HEK293 (cell line): ENCODE measurements around the gene METTL1.

Experiments
- FEZF1 ChIP-seq: fragments of 450-650 bp; formaldehyde crosslinking; IDR thresholded peaks from 2 replicates; pipeline ENCODE4 v1.5.1; 2016; ENCODE audit warnings: missing biosample characterization, missing genetic modification characterization
- GFI1B ChIP-seq: fragments of 450-650 bp; formaldehyde crosslinking; IDR thresholded peaks from 2 replicates; pipeline ENCODE4 v1.5.1; 2016; ENCODE audit warnings: missing biosample characterization, missing genetic modification characterization
- MYNN ChIP-seq: fragments of 450-650 bp; formaldehyde crosslinking; IDR thresholded peaks from 2 replicates; pipeline ENCODE4 v1.5.1; 2016; ENCODE audit warnings: missing biosample characterization, missing genetic modification characterization, borderline replicate concordance
- OSR2 ChIP-seq: fragments of 450-650 bp; formaldehyde crosslinking; IDR thresholded peaks from 2 replicates; pipeline ENCODE4 v1.5.1; 2016; ENCODE audit warnings: missing biosample characterization, missing genetic modification characterization
- ZFHX2 ChIP-seq: fragments of 450-650 bp; formaldehyde crosslinking; conservative IDR thresholded peaks from 2 replicates; pipeline ENCODE4 v1.5.1; 2016; ENCODE audit warnings: missing biosample characterization, missing genetic modification characterization
- ZNF140 ChIP-seq: fragments of 450-650 bp; formaldehyde crosslinking; IDR thresholded peaks from 2 replicates; pipeline ENCODE4 v1.5.1; 2016; ENCODE audit warnings: missing biosample characterization, missing genetic modification characterization
- ZNF19 ChIP-seq: fragments of 450-650 bp; formaldehyde crosslinking; IDR thresholded peaks from 2 replicates; pipeline ENCODE4; 2016; ENCODE audit warnings: missing biosample characterization, missing genetic modification characterization, low read depth
- ZNF23 ChIP-seq: fragments of 450-650 bp; formaldehyde crosslinking; IDR thresholded peaks from 2 replicates; pipeline ENCODE4 v1.5.1; 2016; ENCODE audit warnings: missing biosample characterization, missing genetic modification characterization, borderline replicate concordance
- ZNF311 ChIP-seq: fragments of 450-650 bp; formaldehyde crosslinking; IDR thresholded peaks from 2 replicates; pipeline ENCODE4 v1.5.1; 2017; ENCODE audit warnings: missing biosample characterization, missing genetic modification characterization, borderline replicate concordance
- ZNF391 ChIP-seq: fragments of 450-650 bp; formaldehyde crosslinking; IDR thresholded peaks from 2 replicates; pipeline ENCODE4 v1.5.1; 2016; ENCODE audit warnings: low read depth, missing biosample characterization, missing genetic modification characterization, borderline replicate concordance
- ZNF433 ChIP-seq: fragments of 450-650 bp; formaldehyde crosslinking; IDR thresholded peaks from 2 replicates; pipeline ENCODE4 v1.5.1; 2016; ENCODE audit warnings: missing biosample characterization, missing genetic modification characterization, low read depth
- ZNF529 ChIP-seq: fragments of 450-650 bp; formaldehyde crosslinking; IDR thresholded peaks from 2 replicates; pipeline ENCODE4 v1.5.1; 2017; ENCODE audit warnings: missing genetic modification characterization, missing biosample characterization; ENCODE audit not compliant: insufficient replicate concordance
- ZNF571 ChIP-seq: fragments of 450-650 bp; formaldehyde crosslinking; IDR thresholded peaks from 2 replicates; pipeline ENCODE4 v1.5.0; 2017; ENCODE audit warnings: missing biosample characterization, missing genetic modification characterization
- ZNF610 ChIP-seq: fragments of 450-650 bp; formaldehyde crosslinking; IDR thresholded peaks from 2 replicates; pipeline ENCODE4 v1.5.1; 2016; ENCODE audit warnings: missing biosample characterization, missing genetic modification characterization, borderline replicate concordance
- ZNF624 ChIP-seq: fragments of 450-650 bp; formaldehyde crosslinking; IDR thresholded peaks from 2 replicates; pipeline ENCODE4 v1.5.1; 2017; ENCODE audit warnings: missing biosample characterization, missing genetic modification characterization
- ZNF654 ChIP-seq: fragments of 450-650 bp; formaldehyde crosslinking; IDR thresholded peaks from 2 replicates; pipeline ENCODE4 v1.5.1; 2016; ENCODE audit warnings: low read depth, missing biosample characterization, missing genetic modification characterization
- ZNF747 ChIP-seq: fragments of 450-650 bp; formaldehyde crosslinking; IDR thresholded peaks from 2 replicates; pipeline ENCODE4 v1.5.1; 2016; ENCODE audit warnings: missing biosample characterization, missing genetic modification characterization
- ZNF776 ChIP-seq: fragments of 450-650 bp; formaldehyde crosslinking; IDR thresholded peaks from 2 replicates; pipeline ENCODE4 v1.5.0; 2017; ENCODE audit warnings: missing biosample characterization, missing genetic modification characterization, borderline replicate concordance
- ZNF785 ChIP-seq: fragments of 450-650 bp; formaldehyde crosslinking; IDR thresholded peaks from 2 replicates; pipeline ENCODE4 v1.5.1; 2016; ENCODE audit warnings: missing biosample characterization, missing genetic modification characterization
- ZNF791 ChIP-seq: fragments of 450-650 bp; formaldehyde crosslinking; IDR thresholded peaks from 2 replicates; pipeline ENCODE4 v1.5.1; 2016; ENCODE audit warnings: missing biosample characterization, missing genetic modification characterization
- TF ChIP-seq, protein P1 (sequence below): fragments of 450-650 bp; formaldehyde crosslinking; IDR thresholded peaks from 2 replicates; pipeline ENCODE4 v1.5.1; 2016; ENCODE audit warnings: missing biosample characterization, missing genetic modification characterization
- TF ChIP-seq, protein P2 (sequence below): fragments of 450-650 bp; formaldehyde crosslinking; IDR thresholded peaks from 2 replicates; pipeline ENCODE4 v1.5.1; 2017; ENCODE audit warnings: missing biosample characterization, missing genetic modification characterization
- TF ChIP-seq, protein P3 (sequence below): fragments of 450-650 bp; formaldehyde crosslinking; IDR thresholded peaks from 2 replicates; pipeline ENCODE4 v1.5.1; 2016; ENCODE audit warnings: missing biosample characterization, missing genetic modification characterization
- TF ChIP-seq, protein P4 (sequence below): fragments of 450-650 bp; formaldehyde crosslinking; IDR thresholded peaks from 2 replicates; pipeline ENCODE4 v1.5.1; 2016; ENCODE audit warnings: missing biosample characterization, missing genetic modification characterization
- TF ChIP-seq, protein P5 (sequence below): IDR thresholded peaks from 2 replicates; pipeline ENCODE4 v1.6.1; 2011; ENCODE audit warnings: mild to moderate bottlenecking, low read depth, low read length, borderline replicate concordance
- TF ChIP-seq, protein P6 (sequence below): fragments of 450-650 bp; formaldehyde crosslinking; IDR thresholded peaks from 2 replicates; pipeline ENCODE4 v1.5.1; 2016; ENCODE audit warnings: missing biosample characterization, missing genetic modification characterization

The METTL1 gene

DNA sequence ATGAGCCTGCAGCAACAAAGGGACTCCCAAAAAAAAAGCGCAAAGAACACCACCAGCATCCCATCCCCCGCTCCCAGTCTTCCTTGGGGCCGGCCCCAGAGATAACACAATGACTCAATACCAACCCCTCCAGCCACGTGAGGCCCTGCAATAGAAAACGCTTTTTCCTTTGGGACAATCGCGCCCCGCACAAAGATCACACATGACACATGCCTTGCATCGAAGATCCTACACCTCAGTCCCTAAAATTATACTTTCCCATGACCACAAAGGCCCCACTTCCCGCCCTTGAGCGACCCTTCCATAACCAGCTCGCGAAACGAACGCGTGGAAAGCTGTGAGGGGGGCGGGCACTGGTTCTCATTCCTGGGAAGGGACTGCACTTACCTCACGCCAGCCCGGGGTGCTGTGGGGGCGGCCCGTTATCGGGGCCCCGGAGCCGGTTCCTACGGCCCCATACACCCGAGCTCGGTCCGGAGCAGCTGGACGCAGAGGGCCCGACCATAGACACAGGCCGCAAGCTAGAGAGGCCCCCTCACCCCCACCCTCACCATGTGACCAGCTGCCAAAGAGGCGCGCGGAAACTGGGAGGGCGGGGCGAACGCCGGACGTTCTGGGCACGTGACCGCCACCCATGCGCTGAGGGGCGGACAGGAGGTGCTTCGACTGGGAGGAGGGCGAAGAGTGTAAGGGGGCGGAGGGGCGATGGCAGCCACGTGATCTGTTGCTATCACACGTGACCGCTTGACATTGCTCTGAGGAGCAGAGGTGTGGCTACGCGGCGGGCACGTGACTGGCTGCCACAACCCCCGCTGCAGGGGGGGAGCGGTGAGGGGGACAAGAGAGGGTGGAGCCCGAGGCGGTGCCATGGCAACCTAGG, 19.9 kb downstream of the METTL1 start, which contains the start of gene CDK4 (continued):
- TF ChIP-seq, protein P1, sequence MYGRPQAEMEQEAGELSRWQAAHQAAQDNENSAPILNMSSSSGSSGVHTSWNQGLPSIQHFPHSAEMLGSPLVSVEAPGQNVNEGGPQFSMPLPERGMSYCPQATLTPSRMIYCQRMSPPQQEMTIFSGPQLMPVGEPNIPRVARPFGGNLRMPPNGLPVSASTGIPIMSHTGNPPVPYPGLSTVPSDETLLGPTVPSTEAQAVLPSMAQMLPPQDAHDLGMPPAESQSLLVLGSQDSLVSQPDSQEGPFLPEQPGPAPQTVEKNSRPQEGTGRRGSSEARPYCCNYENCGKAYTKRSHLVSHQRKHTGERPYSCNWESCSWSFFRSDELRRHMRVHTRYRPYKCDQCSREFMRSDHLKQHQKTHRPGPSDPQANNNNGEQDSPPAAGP, result peak; percentile 82
- no peak for TF ChIP-seq ZNF433 (tag by site-specific recombination)
- TF ChIP-seq ZNF529, result no peak
- no peak for TF ChIP-seq ZNF571 (tag by site-specific recombination)
- TF ChIP-seq ZNF23, result no peak
- no peak for TF ChIP-seq ZNF654 (tag by site-specific recombination)
- TF ChIP-seq ZNF311 (tag by site-specific recombination), result no peak
- no peak for TF ChIP-seq ZNF624 (tag by site-specific recombination)
- TF ChIP-seq ZNF791 (tag by site-specific recombination), result no peak
- TF ChIP-seq, protein P2, sequence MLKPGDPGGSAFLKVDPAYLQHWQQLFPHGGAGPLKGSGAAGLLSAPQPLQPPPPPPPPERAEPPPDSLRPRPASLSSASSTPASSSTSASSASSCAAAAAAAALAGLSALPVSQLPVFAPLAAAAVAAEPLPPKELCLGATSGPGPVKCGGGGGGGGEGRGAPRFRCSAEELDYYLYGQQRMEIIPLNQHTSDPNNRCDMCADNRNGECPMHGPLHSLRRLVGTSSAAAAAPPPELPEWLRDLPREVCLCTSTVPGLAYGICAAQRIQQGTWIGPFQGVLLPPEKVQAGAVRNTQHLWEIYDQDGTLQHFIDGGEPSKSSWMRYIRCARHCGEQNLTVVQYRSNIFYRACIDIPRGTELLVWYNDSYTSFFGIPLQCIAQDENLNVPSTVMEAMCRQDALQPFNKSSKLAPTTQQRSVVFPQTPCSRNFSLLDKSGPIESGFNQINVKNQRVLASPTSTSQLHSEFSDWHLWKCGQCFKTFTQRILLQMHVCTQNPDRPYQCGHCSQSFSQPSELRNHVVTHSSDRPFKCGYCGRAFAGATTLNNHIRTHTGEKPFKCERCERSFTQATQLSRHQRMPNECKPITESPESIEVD (tag by site-specific recombination), result no peak; the same call in 1 of the 2 replicates
- TF ChIP-seq MYNN (tag by site-specific recombination), result 0 out of 2 replicates have a peak, but pooled peaks have one; percentile 37
- TF ChIP-seq, protein P3, sequence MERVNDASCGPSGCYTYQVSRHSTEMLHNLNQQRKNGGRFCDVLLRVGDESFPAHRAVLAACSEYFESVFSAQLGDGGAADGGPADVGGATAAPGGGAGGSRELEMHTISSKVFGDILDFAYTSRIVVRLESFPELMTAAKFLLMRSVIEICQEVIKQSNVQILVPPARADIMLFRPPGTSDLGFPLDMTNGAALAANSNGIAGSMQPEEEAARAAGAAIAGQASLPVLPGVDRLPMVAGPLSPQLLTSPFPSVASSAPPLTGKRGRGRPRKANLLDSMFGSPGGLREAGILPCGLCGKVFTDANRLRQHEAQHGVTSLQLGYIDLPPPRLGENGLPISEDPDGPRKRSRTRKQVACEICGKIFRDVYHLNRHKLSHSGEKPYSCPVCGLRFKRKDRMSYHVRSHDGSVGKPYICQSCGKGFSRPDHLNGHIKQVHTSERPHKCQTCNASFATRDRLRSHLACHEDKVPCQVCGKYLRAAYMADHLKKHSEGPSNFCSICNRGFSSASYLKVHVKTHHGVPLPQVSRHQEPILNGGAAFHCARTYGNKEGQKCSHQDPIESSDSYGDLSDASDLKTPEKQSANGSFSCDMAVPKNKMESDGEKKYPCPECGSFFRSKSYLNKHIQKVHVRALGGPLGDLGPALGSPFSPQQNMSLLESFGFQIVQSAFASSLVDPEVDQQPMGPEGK (tag by site-specific recombination), result peak; percentile 100
- TF ChIP-seq ZNF140 (tag by site-specific recombination), result no peak
- TF ChIP-seq ZNF610 (tag by site-specific recombination), result peak; percentile 90
- peak; percentile 97 for TF ChIP-seq ZFHX2
- TF ChIP-seq, protein P4, sequence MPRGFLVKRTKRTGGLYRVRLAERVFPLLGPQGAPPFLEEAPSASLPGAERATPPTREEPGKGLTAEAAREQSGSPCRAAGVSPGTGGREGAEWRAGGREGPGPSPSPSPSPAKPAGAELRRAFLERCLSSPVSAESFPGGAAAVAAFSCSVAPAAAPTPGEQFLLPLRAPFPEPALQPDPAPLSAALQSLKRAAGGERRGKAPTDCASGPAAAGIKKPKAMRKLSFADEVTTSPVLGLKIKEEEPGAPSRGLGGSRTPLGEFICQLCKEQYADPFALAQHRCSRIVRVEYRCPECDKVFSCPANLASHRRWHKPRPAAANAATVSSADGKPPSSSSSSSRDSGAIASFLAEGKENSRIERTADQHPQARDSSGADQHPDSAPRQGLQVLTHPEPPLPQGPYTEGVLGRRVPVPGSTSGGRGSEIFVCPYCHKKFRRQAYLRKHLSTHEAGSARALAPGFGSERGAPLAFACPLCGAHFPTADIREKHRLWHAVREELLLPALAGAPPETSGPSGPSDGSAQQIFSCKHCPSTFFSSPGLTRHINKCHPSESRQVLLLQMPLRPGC (tag by site-specific recombination), result no peak; the same call in 1 of the 2 replicates
- TF ChIP-seq ZNF747 (tag by site-specific recombination), result no peak
- 0 out of 2 replicates have a peak, but pooled peaks have one; percentile 35 for TF ChIP-seq OSR2 (tag by site-specific recombination)
- no peak for TF ChIP-seq ZNF776
- TF ChIP-seq, protein P5, sequence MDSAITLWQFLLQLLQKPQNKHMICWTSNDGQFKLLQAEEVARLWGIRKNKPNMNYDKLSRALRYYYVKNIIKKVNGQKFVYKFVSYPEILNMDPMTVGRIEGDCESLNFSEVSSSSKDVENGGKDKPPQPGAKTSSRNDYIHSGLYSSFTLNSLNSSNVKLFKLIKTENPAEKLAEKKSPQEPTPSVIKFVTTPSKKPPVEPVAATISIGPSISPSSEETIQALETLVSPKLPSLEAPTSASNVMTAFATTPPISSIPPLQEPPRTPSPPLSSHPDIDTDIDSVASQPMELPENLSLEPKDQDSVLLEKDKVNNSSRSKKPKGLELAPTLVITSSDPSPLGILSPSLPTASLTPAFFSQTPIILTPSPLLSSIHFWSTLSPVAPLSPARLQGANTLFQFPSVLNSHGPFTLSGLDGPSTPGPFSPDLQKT, result no peak; the same call in 1 of the 2 replicates
- TF ChIP-seq, protein P6, sequence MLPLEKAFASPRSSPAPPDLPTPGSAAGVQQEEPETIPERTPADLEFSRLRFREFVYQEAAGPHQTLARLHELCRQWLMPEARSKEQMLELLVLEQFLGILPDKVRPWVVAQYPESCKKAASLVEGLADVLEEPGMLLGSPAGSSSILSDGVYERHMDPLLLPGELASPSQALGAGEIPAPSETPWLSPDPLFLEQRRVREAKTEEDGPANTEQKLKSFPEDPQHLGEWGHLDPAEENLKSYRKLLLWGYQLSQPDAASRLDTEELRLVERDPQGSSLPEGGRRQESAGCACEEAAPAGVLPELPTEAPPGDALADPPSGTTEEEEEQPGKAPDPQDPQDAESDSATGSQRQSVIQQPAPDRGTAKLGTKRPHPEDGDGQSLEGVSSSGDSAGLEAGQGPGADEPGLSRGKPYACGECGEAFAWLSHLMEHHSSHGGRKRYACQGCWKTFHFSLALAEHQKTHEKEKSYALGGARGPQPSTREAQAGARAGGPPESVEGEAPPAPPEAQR, result no peak; the same call in 1 of the 2 replicates
- 0 out of 2 replicates have a peak, but pooled peaks have one; percentile 51 for TF ChIP-seq ZNF391 (tag by site-specific recombination)
- no peak for TF ChIP-seq GFI1B
- no peak for TF ChIP-seq ZNF785 (tag by site-specific recombination)
- TF ChIP-seq FEZF1 (tag by site-specific recombination), result peak; percentile 82
- TF ChIP-seq ZNF19 (tag by site-specific recombination), result no peak
